Lung (tissue), 12 donors: Measurements from ENCODE around the gene TNNT2. TPM values are rescaled to one million over a fixed set of nuclear protein-coding genes. Genes with fewer than 3 reads are reported as not detected.

Experiments
- ATAC-seq: fragments of 200-7000 bp; cut with Tn5 transposase; one replicate; pipeline ENCODE4 v1.9.1; 2020; ENCODE audit warnings: moderate number of reproducible peaks; ENCODE audit not compliant: insufficient read depth, low FRiP score
- DNase-seq, 3 donors: peaks; one replicate each; pipeline ENCODE4 v3.0.0-alpha.2; 2013 to 2017
- H3K27ac ChIP-seq, 2 donors: one replicate each; pipeline ENCODE4 v1.5.1; 2013; ENCODE audit warnings: mild to moderate bottlenecking in 2 of 2, moderate library complexity in 2 of 2, control low read depth in 1 of 2, inconsistent platforms in 1 of 2, low read depth in 1 of 2, low read length in 1 of 2
- H3K27me3 ChIP-seq, 3 donors: one replicate each; pipeline ENCODE4 v1.5.1; 2013; ENCODE audit warnings: low read length in 2 of 3; ENCODE audit not compliant: control insufficient read depth in 3 of 3, insufficient read depth in 3 of 3
- H3K36me3 ChIP-seq, 4 donors: one replicate each; pipeline ENCODE4 v1.5.1; 2013; ENCODE audit warnings: low read length in 4 of 4, mild to moderate bottlenecking in 1 of 4, moderate library complexity in 1 of 4; ENCODE audit not compliant: control insufficient read depth in 4 of 4, insufficient read depth in 4 of 4
- H3K4me1 ChIP-seq, 5 donors: one replicate each; pipeline ENCODE4 v1.5.1; 2013; ENCODE audit warnings: low read length in 5 of 5, mild to moderate bottlenecking in 2 of 5, moderate library complexity in 1 of 5; ENCODE audit not compliant: control insufficient read depth in 5 of 5, insufficient read depth in 5 of 5
- H3K4me3 ChIP-seq: one replicate; pipeline ENCODE4 v1.5.1; 2013; ENCODE audit warnings: mild to moderate bottlenecking, control low read depth, moderate library complexity
- H3K9ac ChIP-seq, 2 donors: one replicate each; pipeline ENCODE4 v1.5.1; 2013; ENCODE audit warnings: low read length in 2 of 2, control low read depth in 1 of 2; ENCODE audit not compliant: insufficient read depth in 1 of 2
- H3K9me3 ChIP-seq, 4 donors: one replicate each; pipeline ENCODE4 v1.5.1; 2013; ENCODE audit warnings: low read length in 3 of 4, mild to moderate bottlenecking in 1 of 4, moderate library complexity in 1 of 4; ENCODE audit not compliant: control insufficient read depth in 4 of 4, insufficient read depth in 3 of 4
- CTCF ChIP-seq: IDR thresholded peaks from 2 replicates; pipeline ENCODE4 v1.5.1; 2012; ENCODE audit warnings: mild to moderate bottlenecking; ENCODE audit errors: control extremely low read depth, extremely low read depth
- WGBS, 2 donors: extraction: QIAGEN DNeasy Blood & Tissue Kit; methylation state at CpG; one replicate each; pipeline ENCODE4 v1.1.7; 2013; 5-methylcytosine and 5-hydroxymethylcytosine counted together
- polyA plus RNA-seq, 2 donors: library from polyadenylated mRNA; stranded (reverse); fragments of 200-250 nt; gene quantifications; one replicate each; pipeline ENCODE4 v1.2.1, GENCODE V29; 2013
- total RNA-seq, 2 donors: library from RNA; depleted of rRNA in 1 of 2; stranded (reverse); fragments of >200 nt in 1 of 2; gene quantifications; one replicate each; pipeline ENCODE4 v1.2.1, GENCODE V29; 2014 to 2021
- donor health status: control.
- donor health status: control.
- donor health status: Bipolar disorder and iron deficiency.
- donor health status: healthy.
- donor health status: DM: yes; HTN: yes; CAD: no.

TNNT2 gene
- total and polyA plus RNA-seq, 4 donors, result 2.0 to 10.4 (median 5.4) TPM

GRCh38 chr1:201353186-201353940 lies 24.1 kb downstream of the TNNT2 start:
- WGBS, 2 donors, result 86 to 91% methylated on average over 13 of the region's 13 CpGs

GRCh38 chr1:201351617-201352016 lies 25.9 kb downstream of the TNNT2 start:
- peaks cover 0 to 3% (median 0%) of the 10 kb centered on the region in 5 donors for H3K4me1 ChIP-seq
- no peak for ATAC-seq

More at GRCh38 chr1:201353186-201353940, 24.1 kb downstream of the TNNT2 start:
- Histone ChIP-seq H3K36me3 (no peaks in the 10 kb centered on the region), H3K9me3 (no peaks in the 10 kb centered on the region), H3K4me1 (peaks cover 0 to 7% (median 0%) of the 10 kb centered on the region in 5 donors), H3K27me3 (peaks cover 0 to 5% (median 0%) of the 10 kb centered on the region in 3 donors), H3K4me3 (no peak overlapping the region), H3K27ac (no peak overlapping the region), H3K9ac (no peak overlapping the region)
- no peak for TF ChIP-seq CTCF
- no peak for ATAC-seq
- DNase-seq, result no peak

GRCh38 chr1:201350884-201351283 lies 26.6 kb downstream of the TNNT2 start:
- no peak for DNase-seq
- H3K27ac ChIP-seq, result no peak overlapping the region
- H3K36me3 ChIP-seq, result no peaks in the 10 kb centered on the region
- ATAC-seq, result no peak
- WGBS, 2 donors, result 85 to 92% methylated on average over 7 of the region's 7 CpGs
- H3K9ac ChIP-seq, result no peak overlapping the region
- TF ChIP-seq CTCF, result no peak
- peaks cover 0 to 5% (median 0%) of the 10 kb centered on the region in 3 donors for H3K27me3 ChIP-seq
- H3K9me3 ChIP-seq, result no peaks in the 10 kb centered on the region
- H3K4me3 ChIP-seq, result no peak overlapping the region
- peaks cover 0 to 3% (median 0%) of the 10 kb centered on the region in 5 donors for H3K4me1 ChIP-seq

More at GRCh38 chr1:201351617-201352016, 25.9 kb downstream of the TNNT2 start:
- Histone ChIP-seq H3K27ac (no peak overlapping the region), H3K9me3 (no peaks in the 10 kb centered on the region), H3K9ac (no peak overlapping the region), H3K27me3 (peaks cover 0 to 5% (median 0%) of the 10 kb centered on the region in 3 donors), H3K36me3 (no peaks in the 10 kb centered on the region), H3K4me3 (no peak overlapping the region)
- no peak for TF ChIP-seq CTCF
- no peak for DNase-seq
